K562 (cell line): ENCODE data around the gene ATXN3. TPM values are rescaled to one million over a fixed set of nuclear protein-coding genes. Genes with fewer than 3 reads are reported as not detected.

Experiments used
- ATAC-seq: fragments of 200-7000 bp; cut with Tn5 transposase; 3 replicates; pipeline ENCODE4 v1.9.1; 2020; ENCODE audit warnings: moderate library complexity
- BruUV-seq: library from RNA; stranded (reverse); fragments of 400-500 nt; replicated peaks from 2 replicates; lab custom pipeline; 2021; lab: Mats Ljungman, UMichigan
- CTCF ChIA-PET: fragments of 300-600 bp; formaldehyde crosslinking; extraction: SDS; loops from one replicate; lab custom pipeline; 2021; ENCODE audit warnings: low intra/inter-chr PET ratio; lab: Yijun Ruan, JAX
- POLR2A ChIA-PET: fragments of 300-600, 350-650 bp; sonication (Branson Sonifier 250); formaldehyde crosslinking; extraction: SDS; loops from one replicate; lab custom pipeline; 2021; ENCODE audit warnings: antibody characterized with exemption, inconsistent platforms; lab: Yijun Ruan, JAX
- DNase-seq, 4 experiments: peaks; one replicate each; pipeline versions ENCODE4 v3.0.0 to v3.0.0-alpha.2; 2011 to 2018; ENCODE audit warnings: low spot score in 3 of 4, mixed read lengths in 3 of 4; ENCODE audit errors: extremely low read depth in 1 of 4
- FAIRE-seq: peaks from 2 replicates; lab custom pipeline; 2011; peaks lifted over from hg19 to GRCh38; lab: Jason Lieb, UNC
- H2AFZ ChIP-seq: 2 replicates; pipeline ENCODE4 v1.6.0; 2011; ENCODE audit warnings: low read depth, low read length, control low read depth, inconsistent platforms
- H3K27ac ChIP-seq: fragments of 200-600 bp; 3 replicates; pipeline ENCODE4 v1.8.0; 2011; ENCODE audit warnings: low read depth, mild to moderate bottlenecking, control low read depth, inconsistent platforms, low read length, moderate library complexity, mixed read lengths; ENCODE audit errors: extremely low read depth
- H3K27me3 ChIP-seq, 2 experiments: fragments of 300-600 bp in 1 of 2; 2 replicates in 1 of 2; 3 replicates in 1 of 2; pipeline versions ENCODE4 v1.6.0 to v1.8.0; 2011; ENCODE audit warnings: inconsistent platforms in 2 of 2, low read length in 2 of 2, mild to moderate bottlenecking in 1 of 2, mixed read lengths in 1 of 2, moderate library complexity in 1 of 2; ENCODE audit not compliant: control insufficient read depth in 2 of 2, insufficient read depth in 2 of 2
- H3K36me3 ChIP-seq: fragments of 300-600 bp; 3 replicates; pipeline ENCODE4 v1.8.0; 2011; ENCODE audit warnings: mild to moderate bottlenecking, low read length, inconsistent platforms; ENCODE audit not compliant: control insufficient read depth, insufficient read depth
- H3K4me1 ChIP-seq, 2 experiments: fragments of 200-600 bp in 1 of 2; replicated peaks in 1 of 2; 2 replicates in 1 of 2; 3 replicates in 1 of 2; pipeline versions ENCODE4 v1.5.1 to v1.8.0; 2011; ENCODE audit warnings: inconsistent platforms in 2 of 2, low read length in 2 of 2, mild to moderate bottlenecking in 1 of 2, mixed read lengths in 1 of 2, moderate library complexity in 1 of 2; ENCODE audit not compliant: control insufficient read depth in 2 of 2, insufficient read depth in 2 of 2
- H3K4me2 ChIP-seq: 2 replicates; pipeline ENCODE4 v1.6.1; 2011; ENCODE audit warnings: low read length, control low read depth, inconsistent platforms, mixed read lengths; ENCODE audit not compliant: insufficient read depth
- H3K4me3 ChIP-seq: fragments of 200-600 bp; sonication (generic), shearing (Covaris generic); 2 replicates; pipeline ENCODE4 v1.5.1; 2016; ENCODE audit warnings: control low read depth, inconsistent platforms
- H3K79me2 ChIP-seq: fragments of 200-600 bp; 3 replicates; pipeline ENCODE4 v1.8.0; 2011; ENCODE audit warnings: low read length, inconsistent platforms; ENCODE audit not compliant: control insufficient read depth, insufficient read depth
- H3K9ac ChIP-seq, 2 experiments: 2 replicates each; pipeline versions ENCODE4 v1.6.0 to v1.6.1; 2011; ENCODE audit warnings: low read depth in 2 of 2, low read length in 2 of 2, control low read depth in 1 of 2, inconsistent platforms in 1 of 2, mild to moderate bottlenecking in 1 of 2, mixed read lengths in 1 of 2; ENCODE audit not compliant: insufficient read depth in 1 of 2
- H3K9me1 ChIP-seq: one replicate; pipeline ENCODE4 v1.6.0; 2011; ENCODE audit warnings: inconsistent platforms, mild to moderate bottlenecking, low read length, moderate library complexity; ENCODE audit not compliant: control insufficient read depth, insufficient read depth
- H3K9me3 ChIP-seq: replicated peaks from 2 replicates; pipeline ENCODE4 v1.5.1; 2011; ENCODE audit warnings: low read depth, low read length, inconsistent platforms; ENCODE audit not compliant: control insufficient read depth, insufficient read depth
- H4K20me1 ChIP-seq: replicated peaks from 2 replicates; pipeline ENCODE4 v1.6.1; 2011; ENCODE audit warnings: low read length, inconsistent platforms, mixed read lengths; ENCODE audit not compliant: control insufficient read depth, insufficient read depth
- CTCF ChIP-seq, 3 experiments: IDR thresholded peaks in 2 of 3; conservative IDR thresholded peaks in 1 of 3; 2 replicates each; pipeline ENCODE4 v1.5.1; 2011 to 2012; ENCODE audit warnings: low read length in 3 of 3, mild to moderate bottlenecking in 3 of 3, control low read depth in 2 of 3, improper control_type of control experiment in 1 of 3, inconsistent platforms in 1 of 3, low read depth in 1 of 3, mixed read lengths in 1 of 3, moderate library complexity in 1 of 3; ENCODE audit not compliant: insufficient read depth in 2 of 3
- PKNOX1 ChIP-seq: fragments of 450-650 bp; IDR thresholded peaks from 2 replicates; pipeline ENCODE4 v1.6.1; 2016
- RAD21 ChIP-seq, 2 experiments: fragments of 250-450 bp in 1 of 2; fragments of 450-650 bp in 1 of 2; sonication (Bioruptor Pico) in 1 of 2; formaldehyde crosslinking in 1 of 2; IDR thresholded peaks in 1 of 2; conservative IDR thresholded peaks in 1 of 2; 2 replicates each; pipeline versions ENCODE4 v1.4.0 to v1.8.0; 2020 to 2022; ENCODE audit warnings: mild to moderate bottlenecking in 2 of 2, moderate library complexity in 1 of 2
- SIX5 ChIP-seq, 2 experiments: IDR thresholded peaks; 2 replicates each; pipeline ENCODE4 v1.6.1; 2011; ENCODE audit warnings: low read length in 2 of 2, borderline replicate concordance in 1 of 2, low read depth in 1 of 2, mild to moderate bottlenecking in 1 of 2, moderate library complexity in 1 of 2; ENCODE audit not compliant: insufficient read depth in 1 of 2
- WGBS: fragments of 100-300 bp; shearing (Covaris generic); methylation state at CpG from one replicate; pipeline ENCODE4 v1.1.6; 2016; ENCODE audit warnings: low coverage, mixed read lengths; ENCODE audit not compliant: insufficient coverage; ENCODE audit errors: missing lambda C conversion rate; 5-methylcytosine and 5-hydroxymethylcytosine counted together
- in situ Hi-C: fragments of 300-500 bp; cut with MboI; formaldehyde crosslinking; loops from 4 replicates; pipeline ENCODE4 v1.15.0; 2018; ENCODE audit warnings: inconsistent platforms, mixed read lengths
- intact Hi-C: fragments of 100-400 bp; cut with micrococcal nuclease; formaldehyde crosslinking; loops from 2 replicates; pipeline ENCODE4 v1.14.2; 2022
- polyA plus RNA-seq, 8 experiments: library from polyadenylated mRNA; depleted of rRNA in 4 of 8; stranded (reverse) in 5 of 8; unstranded in 3 of 8; fragments of >200 nt; fragmentation: Nextera tagmentation in 2 of 8; fragmentation: Illumina TruSeq in 1 of 8; extraction: Ambion mirVana in 2 of 8; extraction: Trizol in 1 of 8; gene quantifications; 2 replicates each; pipeline versions ENCODE4 v1.2.1 to v1.2.3, GENCODE V29; 2011 to 2014; ENCODE audit warnings: inconsistent platforms in 1 of 8, missing spikeins in 1 of 8
- total RNA-seq, 7 experiments: library from RNA; depleted of rRNA in 6 of 7; stranded (reverse); fragments of >200 nt in 6 of 7; fragmentation: Illumina TruSeq in 2 of 7; extraction: Trizol in 2 of 7; gene quantifications; 2 replicates each; pipeline versions ENCODE4 v1.2.1 to v1.2.3, GENCODE V29; 2011 to 2021; ENCODE audit warnings: low replicate concordance in 1 of 7

Gene ATXN3
- total and polyA plus RNA-seq, 9 of the 15 experiments (the other 6 are each of a cell fraction or from before 2014, with no cell fraction given), result 11.3 to 25.0 (median 14.6) TPM

GRCh38 chr14:92135269-92135668 is 28.9 kb upstream of the ATXN3 start:
- ATAC-seq (no peak), FAIRE-seq (no peak), DNase-seq (peak in 3 of 4 experiments; percentile 9 to 17 (median 14))
- Histone ChIP-seq H3K9me3 (no peaks in the 10 kb centered on the region), H3K36me3 (peaks cover 77% of the 10 kb centered on the region), H3K79me2 (no peaks in the 10 kb centered on the region), H3K4me2 (no peak overlapping the region), H2AFZ (no peak overlapping the region), H3K27me3 (no peaks in the 10 kb centered on the region), H3K9ac (no peak overlapping the region), H3K4me1 (no peaks in the 10 kb centered on the region), H3K9me1 (no peaks in the 10 kb centered on the region), H3K27ac (no peak overlapping the region), H3K4me3 (no peak overlapping the region), H4K20me1 (no peaks in the 10 kb centered on the region)
- BruUV-seq, result no TSS peak
- peak in 1 of 2 experiments; percentile 27; a peak in 3 of 4 replicates for TF ChIP-seq RAD21 (CRISPR knock-in tag; conservative IDR thresholded peaks at IDR 0.05 in 1 of 2, IDR thresholded peaks at IDR 0.05 in 1 of 2)
- TF ChIP-seq SIX5 (IDR thresholded peaks at IDR 0.05; ENCODE audit: borderline replicate concordance in 1 of 2, insufficient read depth in 1 of 2, low read depth in 1 of 2, low read length in 2 of 2), result no peak
- peak in 2 of 3 experiments; percentile 23 to 32; a peak in 2 of 6 replicates for TF ChIP-seq CTCF (IDR thresholded peaks at IDR 0.05 in 2 of 3, conservative IDR thresholded peaks at IDR 0.05 in 1 of 3; ENCODE audit: insufficient read depth in 2 of 3, low read depth in 1 of 3, low read length in 3 of 3)
- TF ChIP-seq PKNOX1, result 0 out of 2 replicates have a peak, but pooled peaks have one; percentile 18
- ChIA-PET POLR2A (interaction anchor here (3.6 kb wide), 1 partner anchor 12 kb away, joined by 26 read pairs; the partner anchor contains the start of genes CPSF2 and NDUFB1), CTCF (no interaction called here)
- in situ Hi-C loops, result no loop called here
- intact Hi-C loops, result no loop called here
- 100% methylated on average over 1 of the region's 1 CpG for WGBS
